Measurements from ENCODE around the gene ITPR2. TPM values are rescaled to one million over a fixed set of nuclear protein-coding genes. Genes with fewer than 3 reads are reported as not detected.

Gene ITPR2
- total RNA-seq, 2 experiments from 2014 or later, result 28.8 to 29.9 TPM

DNA sequence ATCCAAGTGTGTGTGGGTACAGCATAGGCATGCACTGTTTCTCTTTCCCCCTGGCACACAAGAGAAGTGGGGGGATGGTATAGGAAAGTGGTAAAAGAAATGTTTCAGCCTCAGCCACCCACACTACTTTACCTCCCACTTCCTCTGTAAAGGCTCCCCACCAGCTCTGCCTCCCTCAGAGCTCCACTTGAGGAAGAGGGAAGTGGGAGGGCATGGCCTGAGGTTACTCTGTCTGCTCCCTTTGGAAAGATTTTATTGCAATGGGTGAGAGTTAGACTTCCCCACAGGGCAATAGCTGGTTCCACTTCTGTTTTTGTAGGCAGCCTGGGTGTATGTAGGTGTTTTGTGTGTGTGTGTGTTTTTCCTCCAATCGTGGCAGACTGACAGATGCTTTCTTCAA, 492.3 kb downstream of the ITPR2 start:
- Mint-ChIP-seq H3K4me1 (ENCODE audit: low read depth) (no peaks in the 10 kb centered on the region), H3K27me3 (no peaks in the 10 kb centered on the region), H3K9me3 (peaks cover 2% of the 10 kb centered on the region), H3K4me3 (no peak overlapping the region), H3K27ac (no peak overlapping the region), H3K36me3 (ENCODE audit: low read depth) (peaks cover 81% of the 10 kb centered on the region)
- Histone ChIP-seq H3K36me3 (ENCODE audit: insufficient read depth, low read length) (peaks cover 15% of the 10 kb centered on the region), H3K9me3 (ENCODE audit: control insufficient read depth in 1 of 2, insufficient read depth in 1 of 2, low read length in 2 of 2) (peaks cover 0 to 2% of the 10 kb centered on the region in 2 experiments), H3K27me3 (ENCODE audit: control insufficient read depth in 1 of 2, insufficient read depth in 2 of 2, low read length in 2 of 2) (no peaks in the 10 kb centered on the region), H3K27ac (ENCODE audit: low read depth in 1 of 2, low read length in 2 of 2) (no peak overlapping the region), H3K4me3 (ENCODE audit: low read length) (no peak overlapping the region), H3K4me1 (ENCODE audit: insufficient read depth, low read length) (no peaks in the 10 kb centered on the region)
- no peak for ATAC-seq (ENCODE audit: poor library complexity)
- ChIA-PET POLR2A (no interaction called here), CTCF (no interaction called here)
- peak in 3 of 14 experiments; percentile 3 to 32 (median 22) for DNase-seq
- intact Hi-C loops (cut with DNase I, micrococcal nuclease), result no loop called here
- TF ChIP-seq, protein P1, sequence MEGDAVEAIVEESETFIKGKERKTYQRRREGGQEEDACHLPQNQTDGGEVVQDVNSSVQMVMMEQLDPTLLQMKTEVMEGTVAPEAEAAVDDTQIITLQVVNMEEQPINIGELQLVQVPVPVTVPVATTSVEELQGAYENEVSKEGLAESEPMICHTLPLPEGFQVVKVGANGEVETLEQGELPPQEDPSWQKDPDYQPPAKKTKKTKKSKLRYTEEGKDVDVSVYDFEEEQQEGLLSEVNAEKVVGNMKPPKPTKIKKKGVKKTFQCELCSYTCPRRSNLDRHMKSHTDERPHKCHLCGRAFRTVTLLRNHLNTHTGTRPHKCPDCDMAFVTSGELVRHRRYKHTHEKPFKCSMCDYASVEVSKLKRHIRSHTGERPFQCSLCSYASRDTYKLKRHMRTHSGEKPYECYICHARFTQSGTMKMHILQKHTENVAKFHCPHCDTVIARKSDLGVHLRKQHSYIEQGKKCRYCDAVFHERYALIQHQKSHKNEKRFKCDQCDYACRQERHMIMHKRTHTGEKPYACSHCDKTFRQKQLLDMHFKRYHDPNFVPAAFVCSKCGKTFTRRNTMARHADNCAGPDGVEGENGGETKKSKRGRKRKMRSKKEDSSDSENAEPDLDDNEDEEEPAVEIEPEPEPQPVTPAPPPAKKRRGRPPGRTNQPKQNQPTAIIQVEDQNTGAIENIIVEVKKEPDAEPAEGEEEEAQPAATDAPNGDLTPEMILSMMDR (IDR thresholded peaks at IDR 0.05), result no peak

DNA sequence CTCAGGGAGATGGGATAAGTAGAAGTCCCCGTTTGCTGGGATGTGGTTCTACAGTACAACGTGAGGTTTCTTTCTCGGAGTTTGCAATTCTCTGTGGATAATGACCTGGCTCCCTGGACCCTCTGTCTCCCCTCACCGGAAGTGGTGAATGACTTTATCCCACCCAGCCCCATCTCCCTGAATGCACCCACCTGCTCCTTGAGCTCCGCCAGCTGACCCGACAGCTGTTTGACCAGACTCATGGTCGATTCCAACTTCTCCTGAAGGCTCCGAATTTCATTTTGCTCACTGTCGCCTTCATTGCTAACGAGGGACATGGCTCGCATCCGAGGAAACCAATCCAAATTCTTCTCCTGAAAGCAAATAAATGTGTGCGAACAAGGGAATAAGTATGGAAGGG, 493.0 kb downstream of the ITPR2 start:
- Histone ChIP-seq H3K4me3 (ENCODE audit: low read length) (no peak overlapping the region), H3K4me1 (ENCODE audit: insufficient read depth, low read length) (no peaks in the 10 kb centered on the region), H3K9me3 (ENCODE audit: control insufficient read depth in 1 of 2, insufficient read depth in 1 of 2, low read length in 2 of 2) (peaks cover 0 to 4% of the 10 kb centered on the region in 2 experiments), H3K27me3 (ENCODE audit: control insufficient read depth in 1 of 2, insufficient read depth in 2 of 2, low read length in 2 of 2) (no peaks in the 10 kb centered on the region), H3K36me3 (ENCODE audit: insufficient read depth, low read length) (peaks cover 15% of the 10 kb centered on the region), H3K27ac (ENCODE audit: low read depth in 1 of 2, low read length in 2 of 2) (no peak overlapping the region)
- no peak overlapping the region for H3K27ac Mint-ChIP-seq
- DNase-seq, result no peak
- no peak for ATAC-seq (ENCODE audit: poor library complexity)
- H3K36me3 Mint-ChIP-seq (ENCODE audit: low read depth), result peaks cover 86% of the 10 kb centered on the region
- peaks cover 2% of the 10 kb centered on the region for H3K9me3 Mint-ChIP-seq
- ChIA-PET POLR2A (no interaction called here), CTCF (no interaction called here)
- TF ChIP-seq, protein P1 (IDR thresholded peaks at IDR 0.05), result no peak
- H3K4me3 Mint-ChIP-seq, result no peak overlapping the region
- intact Hi-C loops (cut with DNase I, micrococcal nuclease), result no loop called here
- no peaks in the 10 kb centered on the region for H3K27me3 Mint-ChIP-seq
- no peaks in the 10 kb centered on the region for H3K4me1 Mint-ChIP-seq (ENCODE audit: low read depth)

DNA sequence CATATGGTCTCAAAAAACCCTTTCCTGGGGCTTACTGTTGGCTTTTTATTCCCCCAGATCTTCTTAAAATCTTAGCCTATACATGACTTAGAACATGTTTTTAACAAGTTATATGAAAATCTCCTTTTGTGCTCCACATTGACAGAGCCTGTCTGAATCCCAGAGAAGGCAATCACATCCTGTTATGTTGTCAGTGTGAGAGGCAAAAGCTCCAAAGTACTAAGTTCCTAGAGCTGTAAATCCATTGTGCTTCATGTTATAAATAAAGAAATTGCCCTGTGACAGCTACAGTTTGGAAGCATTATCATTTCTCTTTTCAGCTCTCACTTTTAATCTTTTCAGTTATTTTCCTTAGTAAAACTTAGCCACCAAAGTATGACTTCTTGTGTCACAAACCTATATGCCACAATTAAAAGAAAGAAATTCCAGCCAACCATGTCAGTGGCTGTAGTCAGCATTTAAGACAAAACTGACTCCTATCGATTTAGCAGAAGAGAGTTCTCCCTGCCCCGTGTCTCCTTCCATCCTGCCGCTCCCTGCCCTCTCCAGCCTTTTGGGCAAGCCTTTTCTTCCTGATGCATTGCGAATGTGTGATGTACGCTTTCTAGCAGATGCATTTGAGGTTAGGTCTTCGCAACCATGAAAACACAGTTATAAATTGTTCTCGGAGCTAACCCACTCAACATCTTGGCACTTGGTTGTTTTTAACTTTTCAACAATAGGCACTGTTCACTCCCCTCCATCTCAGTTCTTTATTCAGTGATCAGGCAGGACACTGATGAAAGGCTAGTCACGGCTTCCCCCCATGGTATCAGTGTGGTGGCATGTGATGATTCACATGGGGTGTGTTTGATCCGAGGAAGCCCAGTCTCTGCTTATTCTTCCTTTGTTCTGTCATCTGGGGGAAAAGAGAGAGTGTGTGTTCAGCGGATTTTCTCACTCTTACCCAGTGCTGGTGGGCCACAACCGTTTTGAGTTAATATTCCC, 494.1 kb downstream of the ITPR2 start:
- intact Hi-C loops (cut with DNase I, micrococcal nuclease), result no loop called here

More for the DNA sequence above, 494.1 kb downstream of the ITPR2 start:
- Mint-ChIP-seq H3K4me1 (ENCODE audit: low read depth) (no peaks in the 10 kb centered on the region), H3K36me3 (ENCODE audit: low read depth) (peaks cover 87% of the 10 kb centered on the region), H3K4me3 (no peak overlapping the region), H3K27ac (no peak overlapping the region), H3K9me3 (peaks cover 7% of the 10 kb centered on the region), H3K27me3 (no peaks in the 10 kb centered on the region)
- no peaks in the 10 kb centered on the region for H3K4me1 ChIP-seq (ENCODE audit: insufficient read depth, low read length)
- DNase-seq (no peak), ATAC-seq (ENCODE audit: poor library complexity) (no peak)
- no peak overlapping the region for H3K27ac ChIP-seq (ENCODE audit: low read depth in 1 of 2, low read length in 2 of 2)
- POLR2A ChIA-PET, result no interaction called here
- H3K36me3 ChIP-seq (ENCODE audit: insufficient read depth, low read length), result peaks cover 15% of the 10 kb centered on the region
- no peaks in the 10 kb centered on the region for H3K27me3 ChIP-seq (ENCODE audit: control insufficient read depth in 1 of 2, insufficient read depth in 2 of 2, low read length in 2 of 2)
- CTCF ChIA-PET, result no interaction called here
- no peak overlapping the region for H3K4me3 ChIP-seq (ENCODE audit: low read length)
- H3K9me3 ChIP-seq (ENCODE audit: control insufficient read depth in 1 of 2, insufficient read depth in 1 of 2, low read length in 2 of 2), result peaks cover 6 to 8% of the 10 kb centered on the region in 2 experiments
- TF ChIP-seq, protein P1 (IDR thresholded peaks at IDR 0.05), result no peak
